ENCODE measurements around the gene MAFF. TPM values are rescaled to one million over a fixed set of nuclear protein-coding genes. Genes with fewer than 3 reads are reported as not detected.

Gene MAFF
- total RNA-seq, 1 experiment from 2014 or later: 26.0 TPM

- ChIA-PET RAD21 (ENCODE audit: low non-redundant PET in 1 of 2, low total read pairs in 2 of 2, uncharacterized antibody in 2 of 2, unreplicated experiment in 2 of 2) (no interaction called here), CTCF (no interaction called here), POLR2A (no interaction called here)
- H3K4me2 ChIP-seq (ENCODE audit: low read length): no peak overlapping the region
- no peaks in the 10 kb centered on the region for H4K20me1 ChIP-seq (ENCODE audit: insufficient read depth)
- TF ChIP-seq JUND (IDR thresholded peaks at IDR 0.05): no peak
- TF ChIP-seq EZH2phosphoT487 (IDR thresholded peaks at IDR 0.05; ENCODE audit: borderline replicate concordance): no peak
- no peak for TF ChIP-seq POLR2A (IDR thresholded peaks at IDR 0.05; ENCODE audit: borderline replicate concordance, extremely low read depth, insufficient read depth, insufficient read length)
- TF ChIP-seq EGR1 (IDR thresholded peaks at IDR 0.05; ENCODE audit: low read depth): no peak
- TF ChIP-seq, protein P1, sequence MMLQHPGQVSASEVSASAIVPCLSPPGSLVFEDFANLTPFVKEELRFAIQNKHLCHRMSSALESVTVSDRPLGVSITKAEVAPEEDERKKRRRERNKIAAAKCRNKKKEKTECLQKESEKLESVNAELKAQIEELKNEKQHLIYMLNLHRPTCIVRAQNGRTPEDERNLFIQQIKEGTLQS (IDR thresholded peaks at IDR 0.05): no peak
- TF ChIP-seq RAD21 (IDR thresholded peaks at IDR 0.05; ENCODE audit: low read depth): no peak
- no peak for TF ChIP-seq CBX3 (IDR thresholded peaks at IDR 0.05; ENCODE audit: low read depth)
- TF ChIP-seq ZBTB33 (IDR thresholded peaks at IDR 0.05; ENCODE audit: extremely low read depth, insufficient replicate concordance, low read length): no peak
- TF ChIP-seq ZNF274 (IDR thresholded peaks at IDR 0.05; ENCODE audit: low read depth, low read length): no peak
- no peak for TF ChIP-seq CEBPB (IDR thresholded peaks at IDR 0.05; ENCODE audit: low read depth)
- no peak for TF ChIP-seq FOSL1 (IDR thresholded peaks at IDR 0.05; ENCODE audit: low read depth)
- TF ChIP-seq ELF1 (IDR thresholded peaks at IDR 0.05; ENCODE audit: borderline replicate concordance, low read depth): no peak
- no peak for TF ChIP-seq YY1 (IDR thresholded peaks at IDR 0.05; ENCODE audit: extremely low read depth, insufficient replicate concordance, low read depth, low read length)
- TF ChIP-seq SRF (IDR thresholded peaks at IDR 0.05; ENCODE audit: low read depth): no peak
- TF ChIP-seq POLR2AphosphoS5 (IDR thresholded peaks at IDR 0.05; ENCODE audit: low read depth, low read length): no peak
- TF ChIP-seq ZFX (IDR thresholded peaks at IDR 0.05): no peak
- H3K4me1 ChIP-seq (ENCODE audit: control insufficient read depth in 1 of 2, insufficient read depth in 2 of 2, low read length in 2 of 2): peaks cover 35 to 42% of the 10 kb centered on the region in 2 experiments
- DNase-seq (ENCODE audit: low read depth, low spot score) (no peak), ATAC-seq (no peak)
- H2AFZ ChIP-seq (ENCODE audit: low read depth, low read length, poor library complexity, severe bottlenecking): no peak overlapping the region
- no peaks in the 10 kb centered on the region for H3K27me3 ChIP-seq (ENCODE audit: insufficient read depth, low read length)
- no peak overlapping the region for H3K9ac ChIP-seq (ENCODE audit: low read length)
- H3K4me3 ChIP-seq (replicated peaks in 1 of 2; ENCODE audit: low read depth in 1 of 2, low read length in 2 of 2): no peak overlapping the region
- no TSS peak for BruUV-seq (replicated peaks)
- H3K9me2 ChIP-seq (ENCODE audit: insufficient read depth): no peaks in the 10 kb centered on the region
- no peak overlapping the region for H3K27ac ChIP-seq (ENCODE audit: low read depth, low read length)
- H3K36me3 ChIP-seq (ENCODE audit: control insufficient read depth in 1 of 2, insufficient read depth in 2 of 2, low read length in 2 of 2): no peaks in the 10 kb centered on the region
- intact Hi-C loops (cut with micrococcal nuclease): no loop called here
- H3K9me3 ChIP-seq (ENCODE audit: control insufficient read depth in 1 of 2, insufficient read depth in 1 of 2, low read depth in 1 of 2, low read length in 2 of 2): no peaks in the 10 kb centered on the region
- no peaks in the 10 kb centered on the region for H3K79me2 ChIP-seq (ENCODE audit: insufficient read depth, low read length)
Observed at GRCh38 chr22:38174626-38175025, 27.2 kb upstream of the MAFF start.
